Kidney glomerular epithelial cell (primary cell): ENCODE results near the gene NELFCD.
"Not testable (repeated sequence)": the region's sequence is repeated elsewhere in the genome, so short reads cannot be mapped to it uniquely, and the experiment has no call there.

Source experiments
- DNase-seq: peaks from one replicate; lab custom pipeline; 2025; lab: John Stamatoyannopoulos, UW

Gene NELFCD

DNA sequence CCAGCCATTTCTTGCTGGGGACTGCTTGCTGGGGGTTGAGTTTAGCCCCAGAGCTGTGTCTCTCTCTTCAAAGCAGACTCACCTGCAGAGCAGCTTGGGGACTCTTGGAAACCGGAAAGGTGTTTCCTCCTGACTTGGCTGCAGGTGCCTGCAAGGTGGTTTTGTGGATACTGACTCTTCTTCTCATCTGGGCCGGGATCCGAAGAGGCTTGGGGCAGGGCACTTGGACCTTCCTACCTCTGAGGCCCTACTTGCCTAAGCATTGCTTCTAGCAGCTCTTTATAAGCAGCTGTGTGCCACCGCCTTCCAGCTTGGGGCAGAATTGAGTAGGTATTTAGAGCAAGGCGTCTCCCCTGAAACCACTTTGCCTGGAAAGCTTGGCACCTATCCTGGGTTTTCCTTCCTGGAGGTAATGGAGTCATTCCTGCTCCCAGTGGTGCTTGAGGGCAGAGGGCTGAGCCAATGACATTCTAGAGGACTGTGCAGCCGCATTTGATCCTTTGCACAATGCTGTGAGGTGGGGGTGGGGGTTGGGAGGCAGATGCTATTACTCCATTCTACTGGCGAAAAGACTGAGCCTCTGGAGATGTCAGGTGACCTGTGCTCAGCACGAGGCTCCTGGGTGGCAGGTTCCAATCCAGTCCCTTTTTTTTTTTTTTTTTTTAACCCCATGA lies 29.4 kb downstream of the NELFCD start:
- DNase-seq, result no peak

GRCh38 chr20:59010995-59011873 lies 30.2 kb downstream of the NELFCD start:
- peak; percentile 44 for DNase-seq

DNA sequence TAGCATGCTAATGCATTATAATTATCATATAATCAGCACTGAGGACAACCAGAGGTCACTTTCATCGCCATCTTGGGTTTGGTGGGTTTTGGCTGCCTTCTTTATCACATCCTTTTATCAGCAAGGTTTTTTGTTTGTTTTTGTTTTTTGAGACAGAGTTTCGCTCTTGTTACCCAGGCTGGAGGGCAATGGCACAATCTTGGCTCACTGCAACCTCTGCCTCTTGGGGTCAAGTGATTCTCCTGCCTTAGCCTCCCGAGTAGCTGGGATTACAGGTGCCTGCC lies 30.8 kb downstream of the NELFCD start:
- not testable (repeated sequence) for DNase-seq

DNA sequence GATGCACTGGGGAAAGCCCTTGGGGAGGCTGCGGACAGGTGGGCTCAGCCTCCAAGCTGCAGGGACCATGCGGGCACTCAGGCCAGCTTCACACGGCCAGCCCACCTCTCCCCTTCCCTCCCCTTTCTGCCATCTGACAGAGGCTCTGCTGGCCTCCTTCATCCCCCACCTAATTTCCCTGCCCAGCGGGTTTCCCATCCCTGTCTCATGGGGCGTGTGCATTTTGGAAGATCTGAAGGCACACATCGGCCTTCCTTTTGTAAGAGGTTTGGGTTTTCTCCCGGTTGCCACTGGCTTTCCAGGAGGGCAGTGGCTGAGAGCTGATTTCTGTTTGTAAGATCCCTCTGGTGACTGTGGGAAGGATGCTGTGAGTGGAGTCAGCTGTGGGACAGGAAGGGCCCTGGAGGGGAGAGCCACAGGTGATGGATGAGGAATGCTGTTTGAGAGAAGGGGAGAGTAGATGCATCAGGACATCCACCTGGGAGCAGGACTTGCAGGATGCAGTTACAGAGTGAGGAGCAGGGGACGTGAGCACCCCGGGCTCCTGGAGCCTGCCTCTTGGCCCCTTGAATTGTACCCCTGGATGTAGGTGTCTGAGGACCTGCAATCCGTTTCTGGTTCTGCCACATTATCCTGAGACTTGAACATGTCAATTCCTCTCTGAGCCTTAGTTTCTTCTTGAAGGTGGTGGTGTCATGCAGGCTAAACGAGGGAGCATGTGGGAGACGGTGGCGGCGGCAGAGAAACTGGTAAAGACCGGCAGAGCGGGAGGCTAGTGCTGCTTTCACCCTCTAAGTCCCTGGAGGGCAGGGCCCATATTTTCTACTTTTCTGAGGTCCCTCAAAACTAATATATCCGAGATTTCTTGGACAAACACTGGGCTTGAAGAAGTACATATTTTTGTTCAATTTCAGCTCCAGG lies 32.2 kb downstream of the NELFCD start:
- DNase-seq, result no peak

GRCh38 chr20:59013959-59014608 lies 33.0 kb downstream of the NELFCD start:
- no peak for DNase-seq

DNA sequence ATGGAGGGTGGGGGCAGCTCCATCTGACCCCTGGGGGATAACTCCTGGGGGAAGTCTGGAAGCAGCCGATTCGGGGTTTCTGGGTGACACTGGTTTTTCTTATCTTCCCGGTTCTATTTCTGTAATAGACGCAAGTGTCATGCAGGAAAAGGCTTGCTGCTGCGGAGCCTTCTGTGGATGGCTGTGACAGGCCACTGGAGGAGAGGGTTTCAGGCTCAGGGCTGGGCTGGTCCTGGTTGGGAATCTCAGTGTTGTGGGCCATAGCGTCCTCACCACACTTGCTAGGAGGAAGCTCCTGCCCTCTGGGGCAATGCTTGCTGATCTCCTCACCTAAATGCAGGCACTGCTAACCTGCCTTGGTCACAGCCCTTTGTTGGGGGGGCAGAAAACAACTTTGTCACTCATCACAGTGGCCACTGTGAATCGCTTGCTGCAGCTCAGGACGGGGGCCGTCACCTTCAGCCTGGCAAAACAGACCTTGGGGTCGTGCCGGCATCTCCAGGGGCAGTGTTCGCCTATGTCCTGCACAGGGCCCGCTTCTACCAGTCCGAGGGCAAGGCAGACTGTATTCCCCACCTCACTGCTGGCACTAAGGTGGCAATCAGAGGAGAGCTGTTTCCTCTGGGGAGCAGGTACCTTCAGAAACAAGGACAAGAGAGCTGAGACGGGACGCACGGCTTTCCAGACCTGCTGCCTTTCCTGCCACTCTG lies 33.8 kb downstream of the NELFCD start:
- DNase-seq, result no peak

GRCh38 chr20:59015411-59015810 lies 34.4 kb downstream of the NELFCD start:
- no peak for DNase-seq

DNA sequence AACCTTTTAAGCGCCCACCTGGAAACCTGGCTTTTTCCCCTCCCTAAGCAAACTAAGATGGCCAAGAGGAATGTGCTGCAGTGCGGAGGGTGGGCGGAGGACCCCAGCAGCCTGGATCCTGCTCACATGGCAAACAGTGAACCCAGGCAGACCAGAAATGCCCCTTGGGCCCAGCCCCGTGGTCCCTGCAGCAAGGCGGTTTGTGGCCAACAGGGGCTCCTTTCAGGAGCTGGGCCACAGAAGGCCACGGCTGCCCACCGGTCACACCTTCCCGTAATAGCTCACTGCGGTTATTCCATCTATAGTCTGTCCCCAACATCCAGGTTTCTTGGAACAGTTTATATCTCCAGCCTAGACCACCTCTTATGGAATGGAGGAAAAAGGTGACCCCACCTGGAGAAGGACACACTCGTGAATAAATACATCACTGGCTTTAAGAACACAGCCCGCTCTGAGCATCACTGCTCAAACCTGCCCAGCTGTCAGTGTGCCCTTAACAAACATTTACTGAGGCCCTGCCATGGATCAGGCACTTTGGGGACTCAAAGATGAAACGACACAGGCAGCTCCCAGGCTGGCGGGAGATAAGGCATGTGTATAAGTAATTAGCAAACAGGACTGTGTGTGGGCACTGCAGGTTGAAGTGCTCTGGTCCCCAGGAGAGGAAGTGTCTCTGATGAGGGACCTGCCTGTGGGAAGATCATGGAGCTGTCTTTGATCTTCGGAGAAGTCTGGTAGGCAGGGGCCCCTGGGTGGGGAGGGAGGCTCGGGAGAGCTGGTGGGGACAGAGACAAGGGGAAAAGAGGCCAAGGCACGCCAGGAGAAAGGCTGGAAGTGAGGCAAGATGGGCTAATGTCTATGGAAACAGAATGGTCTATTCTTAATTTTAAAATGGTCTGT lies 35.0 kb downstream of the NELFCD start:
- no peak for DNase-seq

DNA sequence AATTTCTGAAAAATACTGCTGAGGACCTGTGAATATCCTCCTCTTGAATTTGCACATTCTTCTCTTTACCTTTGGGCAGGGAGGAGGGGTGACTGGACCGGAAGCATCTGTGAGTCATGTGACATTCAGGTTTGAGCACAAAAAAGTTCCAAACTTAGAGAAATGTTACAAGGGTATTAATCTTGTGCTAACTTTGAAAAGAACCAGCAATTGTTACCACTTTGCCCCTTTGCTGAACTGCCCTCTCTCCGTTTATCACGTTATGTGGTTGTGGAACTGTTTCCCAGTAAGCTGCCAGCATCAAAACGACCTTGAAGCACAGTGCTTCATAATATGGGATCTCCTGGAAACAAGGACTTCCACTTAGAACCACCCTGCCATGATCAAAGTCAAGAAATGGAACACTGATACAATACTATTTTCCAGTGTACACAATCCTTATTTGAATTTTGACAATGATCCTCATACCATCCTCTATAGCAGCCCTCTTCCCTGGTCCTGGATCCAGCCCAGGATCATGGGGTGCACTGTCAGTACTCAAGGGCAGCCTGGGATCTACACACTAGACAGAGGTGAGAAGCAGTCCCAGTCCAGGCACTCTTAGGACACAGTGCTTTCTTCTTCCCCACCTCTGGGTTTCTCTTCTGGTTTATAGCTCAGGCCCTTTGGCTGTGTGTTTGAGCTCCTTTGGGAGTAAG lies 35.9 kb downstream of the NELFCD start:
- no peak for DNase-seq

GRCh38 chr20:59017493-59018231 lies 36.6 kb downstream of the NELFCD start:
- no peak for DNase-seq

DNA sequence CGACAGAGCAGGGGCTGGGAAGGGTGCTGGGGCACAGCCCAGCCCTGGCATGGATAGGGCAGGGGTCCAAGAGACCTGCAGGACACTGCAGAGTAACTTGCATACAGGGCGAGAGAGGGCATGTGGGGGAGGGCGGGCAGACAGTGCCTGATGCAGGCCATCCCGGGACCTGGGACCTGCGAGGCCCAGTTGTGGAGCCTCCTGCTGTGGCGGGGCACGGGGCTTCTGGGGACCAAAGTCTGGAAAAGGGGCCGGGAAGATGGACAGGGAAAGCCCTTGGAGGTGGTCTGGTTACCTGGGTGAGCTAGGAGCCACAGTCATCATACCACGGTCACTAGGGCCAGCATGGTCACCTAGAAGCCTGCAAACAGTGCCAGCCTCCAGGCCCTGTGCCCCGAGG lies 37.8 kb downstream of the NELFCD start:
- DNase-seq, result no peak

- DNase-seq, result no peak
Observed at GRCh38 chr20:59019217-59019616, 38.2 kb downstream of the NELFCD start, which contains the start of gene TUBB1. Gene TUBB1, plus strand, starts transcription at chr20:59019429. Its CDS starts 94 bp downstream, at chr20:59019523.

DNA sequence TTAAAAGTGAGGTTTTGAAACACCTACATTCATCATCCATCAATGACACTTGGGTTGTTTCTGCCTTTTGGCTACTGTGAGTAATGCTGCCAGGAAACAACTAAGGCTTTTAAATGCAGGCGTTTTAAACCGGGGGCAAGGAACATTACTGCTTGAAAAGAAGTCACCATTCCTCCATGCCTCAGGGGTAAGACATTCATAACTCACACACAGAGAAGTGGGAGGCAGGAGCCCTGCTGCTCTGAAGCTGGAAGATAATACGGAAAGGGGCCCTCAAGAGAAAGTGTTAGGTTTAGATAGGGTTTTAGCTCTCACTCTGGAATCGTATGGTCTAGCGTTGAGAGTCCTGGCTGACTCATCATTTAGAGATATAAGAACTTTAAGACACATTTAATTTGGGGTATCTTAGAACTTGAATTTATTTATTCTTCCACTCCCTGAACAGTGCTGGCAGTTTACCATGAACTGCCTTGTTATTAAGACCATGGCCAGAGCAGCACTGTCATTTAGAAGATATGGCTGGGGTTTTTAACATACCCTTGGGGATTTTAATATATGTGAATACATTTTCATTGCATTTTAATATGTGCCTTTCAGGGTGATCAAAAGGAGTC lies 40.0 kb downstream of the NELFCD start:
- DNase-seq, result no peak

DNA sequence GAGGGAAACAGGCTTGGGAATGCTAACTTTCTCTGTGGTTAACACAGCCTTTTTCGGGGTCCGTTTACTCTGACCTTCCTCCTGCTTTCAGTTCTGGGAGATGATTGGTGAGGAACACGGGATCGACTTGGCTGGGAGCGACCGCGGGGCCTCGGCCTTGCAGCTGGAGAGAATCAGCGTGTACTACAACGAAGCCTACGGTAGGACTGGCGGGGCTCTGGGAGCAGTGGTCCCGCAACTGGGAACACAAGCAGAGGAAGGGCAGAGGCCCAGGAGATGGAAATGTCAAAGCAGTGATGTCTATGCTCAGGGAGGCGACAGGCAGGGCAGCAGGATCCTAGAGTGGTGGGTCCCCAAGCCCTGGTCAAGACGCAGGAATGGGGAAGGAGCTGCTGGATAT lies 41.7 kb downstream of the NELFCD start:
- no peak for DNase-seq

- DNase-seq, result no peak
Observed at GRCh38 chr20:59023616-59024015, 42.6 kb downstream of the NELFCD start.

- no peak for DNase-seq
Observed at GRCh38 chr20:59024111-59024530, 43.1 kb downstream of the NELFCD start.

DNA sequence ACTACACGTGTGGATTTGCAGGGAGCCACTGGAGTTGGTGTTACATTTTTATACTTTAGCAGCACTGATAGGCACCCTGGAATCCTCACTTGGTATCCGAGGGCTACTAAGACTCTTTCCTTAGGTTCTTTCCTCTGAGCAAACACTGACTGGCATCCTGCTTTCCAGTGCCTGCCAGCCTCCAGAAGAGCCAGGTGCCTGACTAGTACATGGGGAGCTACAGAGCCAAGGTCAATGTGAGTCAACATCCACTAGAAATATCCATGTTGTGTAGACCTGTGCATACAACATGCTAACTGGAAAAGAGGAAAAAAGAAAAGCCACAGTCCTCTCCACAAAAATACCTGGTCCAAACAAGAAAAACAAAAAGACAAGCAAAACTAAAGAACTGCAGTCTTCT lies 44.0 kb downstream of the NELFCD start:
- no peak for DNase-seq

GRCh38 chr20:59025511-59025910 lies 44.5 kb downstream of the NELFCD start:
- DNase-seq, result no peak
